Ovary (tissue), 3 donors: ENCODE results near the gene MSMB.

ENCODE experiments used
- CTCF ChIP-seq, 3 donors: fragments of 450-650 bp in 2 of 3; fragments of 200-600 bp in 1 of 3; IDR thresholded peaks; one replicate each; pipeline versions ENCODE4 v1.5.1 to v1.8.0; 2016 to 2022; ENCODE audit warnings: antibody characterized with exemption in 3 of 3, mild to moderate bottlenecking in 1 of 3
- POLR2A ChIP-seq: fragments of 450-650 bp; IDR thresholded peaks from one replicate; pipeline ENCODE4 v1.6.1; 2017; ENCODE audit warnings: antibody characterized with exemption, mild to moderate bottlenecking, moderate library complexity
- donor health status: DM: no; HTN: no; CAD: no.

DNA sequence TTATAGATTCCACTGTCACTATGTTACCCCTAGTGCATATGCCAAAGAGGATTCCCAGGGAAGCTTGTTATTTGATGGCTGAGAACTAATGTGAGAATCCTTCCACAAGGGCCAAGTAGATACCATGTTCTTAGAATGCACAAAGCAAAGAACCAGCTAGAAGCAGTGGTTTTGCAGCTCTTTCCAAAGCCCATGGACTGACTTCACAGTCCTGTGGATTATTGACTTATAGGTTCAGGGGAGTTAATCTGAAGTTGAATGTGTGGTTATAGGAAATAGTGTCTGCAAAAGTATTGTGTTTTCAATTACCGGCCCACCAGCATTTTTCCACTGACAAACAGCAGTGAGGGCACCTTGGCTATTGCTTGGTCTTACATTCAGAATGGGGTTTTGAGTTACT is 45.5 kb downstream of the MSMB start:
- TF ChIP-seq CTCF (IDR thresholded peaks at IDR 0.05) = no peak
- TF ChIP-seq POLR2A = no peak
